ENCODE data around the gene NAE1.

DNA sequence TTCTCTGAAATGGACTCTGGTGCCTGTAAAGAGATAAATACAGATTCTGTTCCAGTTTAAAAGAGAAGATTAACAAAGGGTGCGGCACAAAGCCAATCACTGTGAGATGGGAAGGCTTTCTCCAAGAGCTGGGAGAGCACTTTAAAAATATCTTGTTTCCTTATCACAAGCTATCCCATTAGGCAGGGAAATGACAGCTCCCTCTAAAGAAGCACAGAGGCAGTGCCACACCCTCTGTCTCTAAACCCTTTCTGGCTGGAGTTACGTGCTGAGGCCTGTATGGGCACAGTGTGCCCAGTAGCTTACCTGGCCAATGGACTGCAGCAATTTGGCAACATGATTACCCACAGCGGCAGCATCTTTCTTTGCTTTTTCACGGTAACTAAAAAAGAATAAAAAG is 20.4 kb downstream of the NAE1 start:
- TF ChIP-seq CTCF (conservative IDR thresholded peaks at IDR 0.05; ENCODE audit: low read depth, low read length) (no peak), EZH2phosphoT487 (IDR thresholded peaks at IDR 0.05; ENCODE audit: borderline replicate concordance, low read length) (no peak)

Data from PC-3 (cell line).